HG03108 (cell line): ENCODE measurements around the gene MTG2.

Experiments used
- ATAC-seq: cut with Tn5 transposase; IDR thresholded peaks from one replicate; pipeline ENCODE4 v1.9.1; 2021; ENCODE audit warnings: moderate library complexity; ENCODE audit not compliant: unreplicated experiment

The MTG2 gene

GRCh38 chr20:62162765-62163484 is 19.9 kb upstream of the MTG2 start:
- no peak for ATAC-seq

GRCh38 chr20:62163485-62163865 is 19.4 kb upstream of the MTG2 start:
- ATAC-seq, result no peak

- ATAC-seq, result no peak
Observed at GRCh38 chr20:62163986-62164762, 18.7 kb upstream of the MTG2 start.

GRCh38 chr20:62164879-62165761 is 17.7 kb upstream of the MTG2 start:
- ATAC-seq, result no peak

- ATAC-seq, result no peak
Observed at GRCh38 chr20:62165762-62166399, 16.9 kb upstream of the MTG2 start.

GRCh38 chr20:62167474-62167873 is 15.4 kb upstream of the MTG2 start:
- ATAC-seq, result no peak

GRCh38 chr20:62168061-62168460 is 14.8 kb upstream of the MTG2 start:
- no peak for ATAC-seq

GRCh38 chr20:62168890-62169435 is 13.9 kb upstream of the MTG2 start:
- ATAC-seq, result no peak

- no peak for ATAC-seq
Observed at GRCh38 chr20:62170536-62170935, 12.3 kb upstream of the MTG2 start.

GRCh38 chr20:62171245-62171644 is 11.6 kb upstream of the MTG2 start:
- no peak for ATAC-seq

- ATAC-seq, result no peak
Observed at GRCh38 chr20:62172666-62173065, 10.2 kb upstream of the MTG2 start.

- ATAC-seq, result no peak
Observed at GRCh38 chr20:62174021-62174804, 8.6 kb upstream of the MTG2 start.

- ATAC-seq, result no peak
Observed at GRCh38 chr20:62174870-62175624, 7.8 kb upstream of the MTG2 start.

GRCh38 chr20:62175711-62176110 is 7.1 kb upstream of the MTG2 start:
- no peak for ATAC-seq

- ATAC-seq, result no peak
Observed at GRCh38 chr20:62176866-62177265, 6.0 kb upstream of the MTG2 start.

GRCh38 chr20:62177307-62177706 is 5.5 kb upstream of the MTG2 start:
- no peak for ATAC-seq

GRCh38 chr20:62178316-62179161 is 4.3 kb upstream of the MTG2 start:
- ATAC-seq, result no peak

GRCh38 chr20:62179162-62179504 is 3.7 kb upstream of the MTG2 start:
- no peak for ATAC-seq
